ENCODE results near the gene DDB1. TPM values are rescaled to one million over a fixed set of nuclear protein-coding genes. Genes with fewer than 3 reads are reported as not detected.

Gene DDB1
- total RNA-seq, 3 donors from 2014 or later, result 131 to 150 (median 145) TPM

GRCh38 chr11:61361237-61361740, 28.4 kb upstream of the DDB1 start:
- intact Hi-C loops (cut with DNase I; ENCODE audit: low total_unique reads), result no loop called here
- TF ChIP-seq POLR2AphosphoS5 (IDR thresholded peaks at IDR 0.05) (no peak), POLR2A (IDR thresholded peaks at IDR 0.05) (no peak), CTCF (IDR thresholded peaks at IDR 0.05) (no peak)

GRCh38 chr11:61359516-61359915, 26.6 kb upstream of the DDB1 start:
- Histone ChIP-seq H3K36me3 (no peaks in the 10 kb centered on the region), H3K4me1 (peaks cover 0 to 6% of the 10 kb centered on the region in 2 donors), H3K27me3 (no peaks in the 10 kb centered on the region), H3K4me3 (no peak overlapping the region), H3K9me3 (no peaks in the 10 kb centered on the region), H3K27ac (no peak overlapping the region)
- TF ChIP-seq CTCF (IDR thresholded peaks at IDR 0.05) (no peak), POLR2A (IDR thresholded peaks at IDR 0.05) (no peak), POLR2AphosphoS5 (IDR thresholded peaks at IDR 0.05) (no peak)
- intact Hi-C loops (cut with DNase I; ENCODE audit: low total_unique reads), result no loop called here
- no peak for DNase-seq (ENCODE audit: low spot score in 2 of 2)

More at GRCh38 chr11:61361237-61361740, 28.4 kb upstream of the DDB1 start:
- no peak for DNase-seq (ENCODE audit: low spot score in 2 of 2)
- H3K4me3 ChIP-seq, result peak overlapping the region; percentile 60 to 77 (median 73)
- no peaks in the 10 kb centered on the region for H3K9me3 ChIP-seq
- H3K36me3 ChIP-seq, result no peaks in the 10 kb centered on the region
- H3K4me1 ChIP-seq, result peaks cover 0 to 6% of the 10 kb centered on the region in 2 donors
- H3K27ac ChIP-seq, result peak overlapping the region; percentile 95 to 96
- H3K27me3 ChIP-seq, result no peaks in the 10 kb centered on the region

GRCh38 chr11:61358566-61358965, 25.7 kb upstream of the DDB1 start:
- TF ChIP-seq CTCF (IDR thresholded peaks at IDR 0.05), result no peak
- no peak for TF ChIP-seq POLR2A (IDR thresholded peaks at IDR 0.05)

GRCh38 chr11:61357894-61358239, 25.0 kb upstream of the DDB1 start:
- no peaks in the 10 kb centered on the region for H3K9me3 ChIP-seq
- DNase-seq (ENCODE audit: low spot score in 2 of 2), result no peak
- H3K4me3 ChIP-seq, result no peak overlapping the region
- no peak overlapping the region for H3K27ac ChIP-seq
- intact Hi-C loops (cut with DNase I; ENCODE audit: low total_unique reads), result no loop called here
- no peak for TF ChIP-seq CTCF (IDR thresholded peaks at IDR 0.05)
- no peak for TF ChIP-seq POLR2A (IDR thresholded peaks at IDR 0.05)
- TF ChIP-seq POLR2AphosphoS5 (IDR thresholded peaks at IDR 0.05), result no peak
- no peaks in the 10 kb centered on the region for H3K36me3 ChIP-seq
- H3K27me3 ChIP-seq, result no peaks in the 10 kb centered on the region
- H3K4me1 ChIP-seq, result peaks cover 0 to under 1% of the 10 kb centered on the region in 2 donors

More at GRCh38 chr11:61358566-61358965, 25.7 kb upstream of the DDB1 start:
- H3K27me3 ChIP-seq, result no peaks in the 10 kb centered on the region
- DNase-seq (ENCODE audit: low spot score in 2 of 2), result no peak
- H3K4me1 ChIP-seq, result peaks cover 0 to 6% of the 10 kb centered on the region in 2 donors
- no peaks in the 10 kb centered on the region for H3K36me3 ChIP-seq
- H3K9me3 ChIP-seq, result no peaks in the 10 kb centered on the region
- intact Hi-C loops (cut with DNase I; ENCODE audit: low total_unique reads), result no loop called here
- H3K4me3 ChIP-seq, result no peak overlapping the region
- no peak overlapping the region for H3K27ac ChIP-seq

- no peak for DNase-seq (ENCODE audit: low spot score in 2 of 2)
- H3K27me3 ChIP-seq, result no peaks in the 10 kb centered on the region
- no peaks in the 10 kb centered on the region for H3K36me3 ChIP-seq
- H3K9me3 ChIP-seq, result no peaks in the 10 kb centered on the region
- TF ChIP-seq POLR2AphosphoS5 (IDR thresholded peaks at IDR 0.05), result no peak
- no peak for TF ChIP-seq POLR2A (IDR thresholded peaks at IDR 0.05)
- no peak for TF ChIP-seq CTCF (IDR thresholded peaks at IDR 0.05)
- no peak overlapping the region for H3K27ac ChIP-seq
- no peak overlapping the region for H3K4me3 ChIP-seq
- no peaks in the 10 kb centered on the region for H3K4me1 ChIP-seq
- intact Hi-C loops (cut with DNase I; ENCODE audit: low total_unique reads), result no loop called here
These were observed 24.5 kb upstream of the DDB1 start for GRCh38 chr11:61357233-61357893.

All from breast epithelium (tissue), 4 donors.